Psoas muscle (tissue), 8 donors: ENCODE results near the gene STAM. TPM values are rescaled to one million over a fixed set of nuclear protein-coding genes. Genes with fewer than 3 reads are reported as not detected.

Experiments used
- ATAC-seq, 4 donors: fragments of 200-7000 bp; cut with Tn5 transposase; one replicate each; pipeline ENCODE4 v1.9.1; 2020; ENCODE audit warnings: moderate library complexity in 3 of 4, mild to moderate bottlenecking in 2 of 4
- DNase-seq, 2 donors: peaks; one replicate each; pipeline ENCODE4 v3.0.0-alpha.2; 2020
- H3K27ac ChIP-seq: fragments of 200-600 bp; one replicate; pipeline ENCODE4 v1.8.0; 2022
- H3K27me3 ChIP-seq, 3 donors: fragments of 200-600 bp in 1 of 3; one replicate each; pipeline versions ENCODE4 v1.6.1 to v1.8.0; 2013 to 2022; ENCODE audit warnings: low read length in 2 of 3, mild to moderate bottlenecking in 2 of 3, moderate library complexity in 1 of 3; ENCODE audit not compliant: insufficient read depth in 3 of 3
- H3K36me3 ChIP-seq, 2 donors: fragments of 200-600 bp in 1 of 2; one replicate each; pipeline versions ENCODE4 v1.6.1 to v1.8.0; 2013 to 2022; ENCODE audit warnings: low read depth in 1 of 2, mild to moderate bottlenecking in 1 of 2, moderate library complexity in 1 of 2; ENCODE audit not compliant: insufficient read depth in 1 of 2
- H3K4me1 ChIP-seq: fragments of 200-600 bp; one replicate; pipeline ENCODE4 v1.8.0; 2022
- H3K4me3 ChIP-seq: fragments of 200-600 bp; one replicate; pipeline ENCODE4 v1.8.0; 2022; ENCODE audit warnings: mild to moderate bottlenecking
- H3K9me3 ChIP-seq: fragments of 200-600 bp; one replicate; pipeline ENCODE4 v1.8.0; 2022
- WGBS, 3 donors: extraction: QIAGEN DNeasy Blood & Tissue Kit; methylation state at CpG; one replicate each; pipeline versions ENCODE4 v1.1.6 to v1.1.7; 2013; 5-methylcytosine and 5-hydroxymethylcytosine counted together
- intact Hi-C, 2 donors: fragments of 100-400 bp; cut with DNase I; formaldehyde crosslinking; loops; one replicate each; pipeline versions ENCODE4 v1.11.0 to v1.14.2; 2022
- polyA plus RNA-seq, 3 donors: library from polyadenylated mRNA; stranded (reverse); fragments of 200-250 nt; gene quantifications; one replicate each; pipeline ENCODE4 v1.2.3, GENCODE V29; 2013
- total RNA-seq, 4 donors: library from RNA; stranded (reverse); fragmentation: NEBNext Ultra II Directional in 2 of 4; extraction: Animal tissue kit (Norgen Biotek cat#: 25700) in 2 of 4; gene quantifications; one replicate each; pipeline versions ENCODE4 v1.2.1 to v1.2.4, GENCODE V29; 2021 to 2023
- TF ChIP-seq, protein P1 (sequence below): fragments of 200-600 bp; IDR thresholded peaks from one replicate; pipeline ENCODE4 v1.8.0; 2022; ENCODE audit warnings: antibody characterized with exemption
- donor health status: healthy with polysubstance abuse.
- donor health status: DM: no; HTN: no; CAD: no; lungs with moderate emphysema.
- donor health status: Bipolar disorder and iron deficiency.
- donor health status: healthy.
- donor health status: DM: yes; HTN: yes; CAD: no.
- donor health status: DM: no; HTN: no; CAD: no.
- donor health status: DM: no; HTN: no; CAD: no.
- donor health status: DM: yes; HTN: yes; CAD: no.

STAM gene
- total and polyA plus RNA-seq, 7 donors = 16.3 to 42.4 (median 31.9) TPM

DNA sequence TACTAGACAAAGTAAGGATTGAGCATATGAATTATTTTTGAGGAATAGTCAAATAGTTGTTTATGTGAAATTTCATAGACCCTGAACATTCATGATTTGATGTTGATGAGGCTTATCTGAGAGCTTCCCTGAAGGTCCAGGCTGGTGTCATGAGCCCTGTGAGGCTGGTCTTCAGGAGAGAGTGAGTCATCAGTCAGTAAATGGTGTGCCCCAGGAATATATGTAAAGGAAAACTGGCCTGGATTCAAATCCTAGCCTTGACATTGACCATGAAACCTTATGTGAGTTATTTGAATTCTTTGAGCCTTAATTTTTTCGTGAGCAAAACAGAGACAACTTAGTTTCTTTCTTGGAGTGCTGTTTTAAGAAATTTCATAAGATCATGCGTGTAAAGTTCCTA, 114.2 kb downstream of the STAM start:
- ATAC-seq = no peak

DNA sequence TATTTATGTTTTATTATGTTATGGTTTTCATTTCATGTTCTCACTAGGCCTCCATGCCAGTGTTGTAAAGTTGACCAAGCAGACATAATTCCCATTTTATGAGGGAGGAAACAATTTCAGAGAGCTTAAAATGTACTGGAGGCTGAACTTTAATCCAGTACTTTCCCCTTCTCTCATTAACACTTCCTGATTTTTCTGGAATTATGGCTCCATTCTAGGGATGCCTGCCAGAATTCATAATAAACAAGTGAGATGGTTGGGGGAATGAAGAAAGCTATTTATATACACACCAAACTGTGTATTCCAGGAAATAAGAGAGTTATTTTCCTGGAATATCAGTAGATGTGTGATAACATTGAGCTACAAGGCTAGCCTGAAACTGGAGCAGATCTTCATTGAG, 114.9 kb downstream of the STAM start:
- Histone ChIP-seq H3K27ac (no peak overlapping the region), H3K27me3 (no peaks in the 10 kb centered on the region), H3K4me1 (no peaks in the 10 kb centered on the region)

More for the DNA sequence above, 114.2 kb downstream of the STAM start:
- DNase-seq = no peak
- no peaks in the 10 kb centered on the region for H3K9me3 ChIP-seq
- intact Hi-C loops = no loop called here
- no peaks in the 10 kb centered on the region for H3K27me3 ChIP-seq
- no peaks in the 10 kb centered on the region for H3K4me1 ChIP-seq
- WGBS, 3 donors = 80 to 88% (median 83%) methylated on average over 2 of the region's 2 CpGs
- TF ChIP-seq, protein P1, sequence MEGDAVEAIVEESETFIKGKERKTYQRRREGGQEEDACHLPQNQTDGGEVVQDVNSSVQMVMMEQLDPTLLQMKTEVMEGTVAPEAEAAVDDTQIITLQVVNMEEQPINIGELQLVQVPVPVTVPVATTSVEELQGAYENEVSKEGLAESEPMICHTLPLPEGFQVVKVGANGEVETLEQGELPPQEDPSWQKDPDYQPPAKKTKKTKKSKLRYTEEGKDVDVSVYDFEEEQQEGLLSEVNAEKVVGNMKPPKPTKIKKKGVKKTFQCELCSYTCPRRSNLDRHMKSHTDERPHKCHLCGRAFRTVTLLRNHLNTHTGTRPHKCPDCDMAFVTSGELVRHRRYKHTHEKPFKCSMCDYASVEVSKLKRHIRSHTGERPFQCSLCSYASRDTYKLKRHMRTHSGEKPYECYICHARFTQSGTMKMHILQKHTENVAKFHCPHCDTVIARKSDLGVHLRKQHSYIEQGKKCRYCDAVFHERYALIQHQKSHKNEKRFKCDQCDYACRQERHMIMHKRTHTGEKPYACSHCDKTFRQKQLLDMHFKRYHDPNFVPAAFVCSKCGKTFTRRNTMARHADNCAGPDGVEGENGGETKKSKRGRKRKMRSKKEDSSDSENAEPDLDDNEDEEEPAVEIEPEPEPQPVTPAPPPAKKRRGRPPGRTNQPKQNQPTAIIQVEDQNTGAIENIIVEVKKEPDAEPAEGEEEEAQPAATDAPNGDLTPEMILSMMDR = no peak
- no peaks in the 10 kb centered on the region for H3K36me3 ChIP-seq
- H3K4me3 ChIP-seq = no peak overlapping the region
- H3K27ac ChIP-seq = no peak overlapping the region

DNA sequence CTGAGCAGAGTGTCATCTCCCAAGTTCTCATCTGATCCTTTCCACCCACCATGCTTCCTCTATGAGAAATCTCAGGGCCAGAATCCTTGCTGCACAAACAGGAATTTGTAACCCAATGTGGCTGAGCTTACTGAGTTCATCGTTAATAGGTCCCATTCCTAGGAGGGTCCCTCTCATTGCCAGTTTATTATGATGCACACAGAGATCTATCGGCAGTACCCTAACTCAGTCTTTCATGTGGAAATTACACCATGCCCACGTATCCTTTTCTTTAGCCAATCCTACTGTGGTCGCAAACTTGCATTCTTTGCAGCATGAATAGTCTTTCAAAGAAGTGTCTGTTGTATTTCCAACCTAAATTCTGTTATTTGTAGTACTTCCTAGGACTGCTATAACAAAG, 120.2 kb downstream of the STAM start:
- intact Hi-C loops = no loop called here

More for the DNA sequence above, 114.9 kb downstream of the STAM start:
- TF ChIP-seq, protein P1 = no peak
- H3K9me3 ChIP-seq = no peaks in the 10 kb centered on the region
- H3K36me3 ChIP-seq = no peaks in the 10 kb centered on the region
- no peak for DNase-seq
- no peak overlapping the region for H3K4me3 ChIP-seq
- intact Hi-C loops = no loop called here
- no peak for ATAC-seq

DNA sequence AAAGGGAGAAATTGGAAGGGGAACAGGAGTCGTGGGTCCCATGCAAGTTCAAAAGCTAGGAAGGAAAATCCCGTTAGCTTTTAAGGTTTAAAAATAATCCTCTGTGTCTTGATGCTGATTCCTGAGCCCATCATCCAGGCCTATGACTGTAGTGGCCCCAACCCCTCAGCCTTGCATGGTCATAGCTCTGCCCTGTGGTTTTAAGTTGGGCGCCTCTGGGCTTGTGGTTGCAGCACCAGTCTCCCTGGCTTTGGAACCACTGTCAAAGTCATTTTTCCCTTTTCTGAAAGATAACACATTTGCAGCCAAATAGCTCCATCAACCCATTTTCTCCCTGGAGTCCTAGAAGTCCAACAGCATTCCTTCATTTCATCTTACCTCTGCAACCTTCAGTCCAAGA, 121.7 kb downstream of the STAM start:
- Histone ChIP-seq H3K36me3 (no peaks in the 10 kb centered on the region), H3K27ac (no peak overlapping the region), H3K27me3 (no peaks in the 10 kb centered on the region), H3K4me3 (no peak overlapping the region), H3K4me1 (no peaks in the 10 kb centered on the region), H3K9me3 (no peaks in the 10 kb centered on the region)
- no peak for DNase-seq
- no peak for ATAC-seq
- TF ChIP-seq, protein P1 = no peak
- intact Hi-C loops = no loop called here
- 48 to 76% (median 66%) methylated on average over 3 of the region's 3 CpGs for WGBS, 3 donors

More for the DNA sequence above, 120.2 kb downstream of the STAM start:
- TF ChIP-seq, protein P1 = no peak
- H3K27ac ChIP-seq = no peak overlapping the region
- H3K4me3 ChIP-seq = no peak overlapping the region
- no peak for DNase-seq
- H3K9me3 ChIP-seq = no peaks in the 10 kb centered on the region
- H3K27me3 ChIP-seq = no peaks in the 10 kb centered on the region
- WGBS, 3 donors = 55 to 61% (median 58%) methylated on average over 4 of the region's 4 CpGs
- H3K36me3 ChIP-seq = no peaks in the 10 kb centered on the region
- H3K4me1 ChIP-seq = no peaks in the 10 kb centered on the region
- no peak for ATAC-seq

Other genes with a start within 250 kb of the STAM start
- gene ST8SIA6, start 189.6 kb upstream of the STAM start, total RNA-seq = 1 to 10 TPM; 1.1 to 2.1 (median 1.2) TPM
- gene ST8SIA6, start 189.6 kb upstream of the STAM start, polyA plus RNA-seq = under 1 TPM; 0.12 to 0.23 (median 0.13) TPM
- gene HACD1, start 26.8 kb upstream of the STAM start, total RNA-seq = 10 to 100 TPM; 35.7 to 61.8 (median 38.9) TPM
- gene HACD1, start 26.8 kb upstream of the STAM start, polyA plus RNA-seq = 10 to 100 TPM; 23.4 to 32.5 (median 24.3) TPM
- 1 to 10 TPM in 1 of 4 donors, under 1 TPM in 3; 0.20 to 1.0 (median 0.59) TPM for gene TMEM236, start 108.0 kb downstream of the STAM start, total RNA-seq
- gene TMEM236, start 108.0 kb downstream of the STAM start, polyA plus RNA-seq = under 1 TPM; 0.15 to 0.93 (median 0.42) TPM
- 10 to 100 TPM in 3 of 4 donors, 1 to 10 TPM in 1; 9.3 to 16.4 (median 13.3) TPM for gene MRC1, start 165.2 kb downstream of the STAM start, total RNA-seq
- gene MRC1, start 165.2 kb downstream of the STAM start, polyA plus RNA-seq = 1 to 10 TPM; 1.6 to 3.1 (median 2.0) TPM